HepG2 (cell line): Measurements from ENCODE around the gene STX8. TPM values are rescaled to one million over a fixed set of nuclear protein-coding genes. Genes with fewer than 3 reads are reported as not detected.

Experiments
- ATAC-seq: fragments of 200-7000 bp; cut with Tn5 transposase; 3 replicates; pipeline ENCODE4 v1.9.1; 2020; ENCODE audit warnings: mild to moderate bottlenecking, moderate library complexity
- BruUV-seq: library from RNA; stranded (reverse); fragments of 400-500 nt; replicated peaks from 2 replicates; lab custom pipeline; 2021; lab: Mats Ljungman, UMichigan
- CTCF ChIA-PET: fragments of 300-600 bp; formaldehyde crosslinking; extraction: SDS; loops from one replicate; lab custom pipeline; 2021; ENCODE audit warnings: low total read pairs, inconsistent platforms, low intra/inter-chr PET ratio; lab: Yijun Ruan, JAX
- POLR2A ChIA-PET: fragments of 350-600 bp; sonication (Branson Sonifier 250); formaldehyde crosslinking; loops from one replicate; lab custom pipeline; 2020; ENCODE audit warnings: antibody characterized with exemption, inconsistent platforms; lab: Yijun Ruan, JAX
- DNase-seq: peaks from one replicate; pipeline ENCODE4 v3.0.0-alpha.2; 2015; ENCODE audit warnings: low spot score
- FAIRE-seq: peaks from 3 replicates; lab custom pipeline; 2011; peaks lifted over from hg19 to GRCh38; lab: Jason Lieb, UNC
- H2AFZ ChIP-seq: one replicate; pipeline ENCODE4 v1.6.1; 2011; ENCODE audit warnings: low read length, inconsistent platforms
- H3K27ac ChIP-seq: fragments of 300-600 bp; 3 replicates; pipeline ENCODE4 v1.8.0; 2011; ENCODE audit warnings: mixed run types, mild to moderate bottlenecking, mixed read lengths, low read length, inconsistent platforms; ENCODE audit not compliant: insufficient read depth; ENCODE audit errors: extremely low read length
- H3K27me3 ChIP-seq, 2 experiments: fragments of 200-600 bp in 1 of 2; 2 replicates in 1 of 2; 3 replicates in 1 of 2; pipeline versions ENCODE4 v1.6.0 to v1.8.0; 2011; ENCODE audit warnings: low read length in 2 of 2, mild to moderate bottlenecking in 2 of 2, moderate library complexity in 2 of 2, inconsistent platforms in 1 of 2; ENCODE audit not compliant: insufficient read depth in 2 of 2, control insufficient read depth in 1 of 2
- H3K36me3 ChIP-seq, 2 experiments: fragments of 200-600 bp in 1 of 2; replicated peaks in 1 of 2; 2 replicates in 1 of 2; 3 replicates in 1 of 2; pipeline versions ENCODE4 v1.5.1 to v1.8.0; 2011; ENCODE audit warnings: low read length in 2 of 2, inconsistent platforms in 1 of 2; ENCODE audit not compliant: insufficient read depth in 2 of 2, control insufficient read depth in 1 of 2
- H3K4me1 ChIP-seq: 2 replicates; pipeline ENCODE4 v1.5.1; 2012; ENCODE audit warnings: low read length, inconsistent platforms; ENCODE audit not compliant: insufficient read depth
- H3K4me2 ChIP-seq: 2 replicates; pipeline ENCODE4 v1.6.0; 2011; ENCODE audit warnings: low read depth, low read length, inconsistent platforms
- H3K4me3 ChIP-seq, 3 experiments: fragments of 200-600 bp in 1 of 3; sonication (generic), shearing (Covaris generic) in 1 of 3; replicated peaks in 1 of 3; 2 replicates each; pipeline ENCODE4 v1.5.1; 2011 to 2016; ENCODE audit warnings: low read length in 3 of 3, inconsistent platforms in 2 of 3, low read depth in 2 of 3, mild to moderate bottlenecking in 2 of 3, control low read depth in 1 of 3, mixed read lengths in 1 of 3; ENCODE audit not compliant: insufficient read depth in 1 of 3
- H3K79me2 ChIP-seq: one replicate; pipeline ENCODE4 v1.6.1; 2011; ENCODE audit warnings: low read length, inconsistent platforms; ENCODE audit not compliant: insufficient read depth
- H3K9ac ChIP-seq: 2 replicates; pipeline ENCODE4 v1.6.0; 2011; ENCODE audit warnings: mild to moderate bottlenecking, low read depth, low read length, inconsistent platforms; ENCODE audit not compliant: insufficient read depth
- H3K9me3 ChIP-seq: 2 replicates; pipeline ENCODE4 v1.5.1; 2012; ENCODE audit warnings: mild to moderate bottlenecking, low read length
- H4K20me1 ChIP-seq: 2 replicates; pipeline ENCODE4 v1.6.0; 2011; ENCODE audit warnings: inconsistent platforms, mild to moderate bottlenecking, low read length, moderate library complexity; ENCODE audit not compliant: insufficient read depth
- ATAD3A ChIP-seq: sonication (generic); formaldehyde crosslinking; IDR thresholded peaks from 2 replicates; pipeline ENCODE4 v1.4.0; 2020; ENCODE audit warnings: missing genetic modification reagents
- HNRNPLL ChIP-seq: fragments of 200-400 bp; formaldehyde crosslinking; IDR thresholded peaks from 2 replicates; pipeline ENCODE4 v1.6.1; 2017; ENCODE audit warnings: mild to moderate bottlenecking, low read depth, low read length; ENCODE audit not compliant: poor library complexity, severe bottlenecking
- MBD4 ChIP-seq: IDR thresholded peaks from 2 replicates; pipeline ENCODE4 v1.6.1; 2012; ENCODE audit warnings: low read length, inconsistent platforms, borderline replicate concordance
- MBNL3 ChIP-seq: fragments of 250-450 bp; sonication (Bioruptor Pico); conservative IDR thresholded peaks from 2 replicates; pipeline ENCODE4 v1.8.0; 2022; ENCODE audit warnings: mild to moderate bottlenecking, inconsistent platforms
- SALL1 ChIP-seq: sonication (generic); formaldehyde crosslinking; IDR thresholded peaks from 2 replicates; pipeline ENCODE4 v1.8.0; 2022; ENCODE audit warnings: mild to moderate bottlenecking, missing genetic modification reagents
- SMAD1 ChIP-seq: sonication (generic); formaldehyde crosslinking; IDR thresholded peaks from 2 replicates; pipeline ENCODE4 v1.4.0; 2020; ENCODE audit warnings: missing genetic modification reagents, low read depth, mild to moderate bottlenecking, borderline replicate concordance
- SOX13 ChIP-seq, 3 experiments: fragments of 450-650 bp in 1 of 3; sonication (generic) in 1 of 3; formaldehyde crosslinking in 1 of 3; IDR thresholded peaks in 2 of 3; conservative IDR thresholded peaks in 1 of 3; 2 replicates each; pipeline versions ENCODE4 v1.5.0 to v1.6.1; 2016 to 2020; ENCODE audit warnings: antibody characterized with exemption in 1 of 3, mild to moderate bottlenecking in 1 of 3, missing compliant biosample characterization in 1 of 3, missing genetic modification reagents in 1 of 3, moderate library complexity in 1 of 3
- SP4 ChIP-seq: sonication (generic); formaldehyde crosslinking; IDR thresholded peaks from 2 replicates; pipeline ENCODE4 v1.8.1; 2023; ENCODE audit warnings: mild to moderate bottlenecking, missing genetic modification reagents
- ZNF441 ChIP-seq: sonication (generic); formaldehyde crosslinking; IDR thresholded peaks from 2 replicates; pipeline ENCODE4 v1.7.0; 2021; ENCODE audit warnings: missing genetic modification reagents, borderline replicate concordance
- ZSCAN31 ChIP-seq: sonication (generic); formaldehyde crosslinking; IDR thresholded peaks from 2 replicates; pipeline ENCODE4 v1.5.0; 2020; ENCODE audit warnings: low read depth, mild to moderate bottlenecking, missing genetic modification reagents
- WGBS: methylation state at CpG from one replicate; pipeline ENCODE4 v1.1.6; 2017; ENCODE audit warnings: low lambda C conversion rate; 5-methylcytosine and 5-hydroxymethylcytosine counted together
- in situ Hi-C: cut with HindIII; loops from 2 replicates; pipeline ENCODE4 v1.10.0; 2017; ENCODE audit warnings: low pct_unique_long_range_greater_than_20kb; ENCODE audit not compliant: extremely low pct_ligation_motif_present
- intact Hi-C: fragments of 100-400 bp; cut with micrococcal nuclease; formaldehyde crosslinking; loops from one replicate; pipeline ENCODE4 v1.10.0; 2022; ENCODE audit not compliant: unreplicated experiment
- polyA plus RNA-seq, 8 experiments: library from polyadenylated mRNA; depleted of rRNA in 3 of 8; stranded (reverse) in 7 of 8; unstranded in 1 of 8; fragments of >200 nt; fragmentation: Illumina TruSeq in 4 of 8; extraction: Trizol in 4 of 8; gene quantifications; 2 replicates each; pipeline versions ENCODE4 v1.2.1 to v1.2.3, GENCODE V29; 2011 to 2016; ENCODE audit warnings: low read depth in 4 of 8, missing spikeins in 1 of 8, mixed read lengths in 1 of 8; ENCODE audit not compliant: insufficient read depth in 1 of 8
- total RNA-seq, 5 experiments: library from RNA; depleted of rRNA; stranded (reverse); fragments of >200 nt; fragmentation: Illumina TruSeq; extraction: Trizol; gene quantifications; 2 replicates each; pipeline ENCODE4 v1.2.3, GENCODE V29; 2016; ENCODE audit warnings: low read depth in 1 of 5
- TF ChIP-seq, protein P1 (sequence below): sonication (generic); formaldehyde crosslinking; IDR thresholded peaks from 2 replicates; pipeline ENCODE4 v1.5.1; 2020; ENCODE audit warnings: mild to moderate bottlenecking, missing genetic modification reagents, moderate library complexity
- TF ChIP-seq, protein P2 (sequence below): sonication (generic); formaldehyde crosslinking; IDR thresholded peaks from 2 replicates; pipeline ENCODE4 v1.5.0; 2020; ENCODE audit warnings: missing genetic modification reagents
- TF ChIP-seq, protein P3 (sequence below): sonication (generic); formaldehyde crosslinking; IDR thresholded peaks from 2 replicates; pipeline ENCODE4 v1.4.0; 2020; ENCODE audit warnings: missing genetic modification reagents, borderline replicate concordance
- TF ChIP-seq, protein P4 (sequence below): sonication (generic); formaldehyde crosslinking; IDR thresholded peaks from 2 replicates; pipeline ENCODE4 v1.4.0; 2020; ENCODE audit warnings: missing genetic modification reagents, borderline replicate concordance

Gene STX8
- total and polyA plus RNA-seq, 2 of the 13 experiments (the other 11 are each of a cell fraction or from before 2014, with no cell fraction given) = 36.4 to 53.6 TPM

DNA sequence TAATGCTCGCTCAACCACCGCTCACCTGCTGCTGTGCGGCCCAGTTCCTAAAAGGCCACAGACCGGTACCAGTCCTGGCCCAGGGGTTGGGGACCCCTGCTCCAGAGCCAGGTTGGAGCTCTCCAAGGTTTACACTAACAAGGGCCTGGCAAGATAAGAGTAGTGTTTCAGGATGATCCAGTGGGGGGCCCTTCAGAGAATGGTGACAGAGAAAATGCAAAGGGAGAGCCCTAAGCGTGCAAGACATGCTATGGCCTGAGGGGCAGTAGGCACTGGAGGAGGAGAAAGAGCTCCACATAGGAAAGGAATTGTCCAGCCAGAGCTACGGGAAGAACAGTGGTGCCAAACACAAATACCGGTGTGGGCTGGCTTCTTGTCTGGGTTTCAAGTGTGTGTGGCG lies 233.4 kb downstream of the STX8 start:
- no TSS peak for BruUV-seq
- 95% methylated on average over 4 of the region's 8 CpGs for WGBS
- Histone ChIP-seq H3K9me3 (no peaks in the 10 kb centered on the region), H3K79me2 (no peaks in the 10 kb centered on the region), H3K4me3 (no peak overlapping the region), H2AFZ (no peak overlapping the region), H3K27me3 (no peaks in the 10 kb centered on the region), H4K20me1 (no peaks in the 10 kb centered on the region), H3K9ac (no peak overlapping the region), H3K36me3 (no peaks in the 10 kb centered on the region), H3K27ac (no peak overlapping the region), H3K4me1 (peaks cover 11% of the 10 kb centered on the region), H3K4me2 (no peak overlapping the region)
- DNase-seq (no peak), ATAC-seq (no peak), FAIRE-seq (no peak)
- POLR2A ChIA-PET = no interaction called here
- intact Hi-C loops = no loop called here
- in situ Hi-C loops = no loop called here
- CTCF ChIA-PET = no interaction called here
- TF ChIP-seq ZNF441 (CRISPR knock-in tag) (no peak), HNRNPLL (no peak), ZSCAN31 (no peak), SMAD1 (no peak), SOX13 (IDR thresholded peaks at IDR 0.05) (no peak), SOX13 (CRISPR knock-in tag; conservative IDR thresholded peaks at IDR 0.05 in 1 of 2, IDR thresholded peaks at IDR 0.05 in 1 of 2) (no peak), SP4 (no peak), MBNL3 (no peak), SALL1 (CRISPR knock-in tag) (no peak), MBD4 (no peak), ATAD3A (CRISPR knock-in tag) (no peak)
- TF ChIP-seq, protein P1, sequence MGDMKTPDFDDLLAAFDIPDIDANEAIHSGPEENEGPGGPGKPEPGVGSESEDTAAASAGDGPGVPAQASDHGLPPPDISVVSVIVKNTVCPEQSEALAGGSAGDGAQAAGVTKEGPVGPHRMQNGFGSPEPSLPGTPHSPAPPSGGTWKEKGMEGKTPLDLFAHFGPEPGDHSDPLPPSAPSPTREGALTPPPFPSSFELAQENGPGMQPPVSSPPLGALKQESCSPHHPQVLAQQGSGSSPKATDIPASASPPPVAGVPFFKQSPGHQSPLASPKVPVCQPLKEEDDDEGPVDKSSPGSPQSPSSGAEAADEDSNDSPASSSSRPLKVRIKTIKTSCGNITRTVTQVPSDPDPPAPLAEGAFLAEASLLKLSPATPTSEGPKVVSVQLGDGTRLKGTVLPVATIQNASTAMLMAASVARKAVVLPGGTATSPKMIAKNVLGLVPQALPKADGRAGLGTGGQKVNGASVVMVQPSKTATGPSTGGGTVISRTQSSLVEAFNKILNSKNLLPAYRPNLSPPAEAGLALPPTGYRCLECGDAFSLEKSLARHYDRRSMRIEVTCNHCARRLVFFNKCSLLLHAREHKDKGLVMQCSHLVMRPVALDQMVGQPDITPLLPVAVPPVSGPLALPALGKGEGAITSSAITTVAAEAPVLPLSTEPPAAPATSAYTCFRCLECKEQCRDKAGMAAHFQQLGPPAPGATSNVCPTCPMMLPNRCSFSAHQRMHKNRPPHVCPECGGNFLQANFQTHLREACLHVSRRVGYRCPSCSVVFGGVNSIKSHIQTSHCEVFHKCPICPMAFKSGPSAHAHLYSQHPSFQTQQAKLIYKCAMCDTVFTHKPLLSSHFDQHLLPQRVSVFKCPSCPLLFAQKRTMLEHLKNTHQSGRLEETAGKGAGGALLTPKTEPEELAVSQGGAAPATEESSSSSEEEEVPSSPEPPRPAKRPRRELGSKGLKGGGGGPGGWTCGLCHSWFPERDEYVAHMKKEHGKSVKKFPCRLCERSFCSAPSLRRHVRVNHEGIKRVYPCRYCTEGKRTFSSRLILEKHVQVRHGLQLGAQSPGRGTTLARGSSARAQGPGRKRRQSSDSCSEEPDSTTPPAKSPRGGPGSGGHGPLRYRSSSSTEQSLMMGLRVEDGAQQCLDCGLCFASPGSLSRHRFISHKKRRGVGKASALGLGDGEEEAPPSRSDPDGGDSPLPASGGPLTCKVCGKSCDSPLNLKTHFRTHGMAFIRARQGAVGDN (CRISPR knock-in tag) = no peak
- TF ChIP-seq, protein P2, sequence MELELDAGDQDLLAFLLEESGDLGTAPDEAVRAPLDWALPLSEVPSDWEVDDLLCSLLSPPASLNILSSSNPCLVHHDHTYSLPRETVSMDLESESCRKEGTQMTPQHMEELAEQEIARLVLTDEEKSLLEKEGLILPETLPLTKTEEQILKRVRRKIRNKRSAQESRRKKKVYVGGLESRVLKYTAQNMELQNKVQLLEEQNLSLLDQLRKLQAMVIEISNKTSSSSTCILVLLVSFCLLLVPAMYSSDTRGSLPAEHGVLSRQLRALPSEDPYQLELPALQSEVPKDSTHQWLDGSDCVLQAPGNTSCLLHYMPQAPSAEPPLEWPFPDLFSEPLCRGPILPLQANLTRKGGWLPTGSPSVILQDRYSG (CRISPR knock-in tag) = no peak
- TF ChIP-seq, protein P3, sequence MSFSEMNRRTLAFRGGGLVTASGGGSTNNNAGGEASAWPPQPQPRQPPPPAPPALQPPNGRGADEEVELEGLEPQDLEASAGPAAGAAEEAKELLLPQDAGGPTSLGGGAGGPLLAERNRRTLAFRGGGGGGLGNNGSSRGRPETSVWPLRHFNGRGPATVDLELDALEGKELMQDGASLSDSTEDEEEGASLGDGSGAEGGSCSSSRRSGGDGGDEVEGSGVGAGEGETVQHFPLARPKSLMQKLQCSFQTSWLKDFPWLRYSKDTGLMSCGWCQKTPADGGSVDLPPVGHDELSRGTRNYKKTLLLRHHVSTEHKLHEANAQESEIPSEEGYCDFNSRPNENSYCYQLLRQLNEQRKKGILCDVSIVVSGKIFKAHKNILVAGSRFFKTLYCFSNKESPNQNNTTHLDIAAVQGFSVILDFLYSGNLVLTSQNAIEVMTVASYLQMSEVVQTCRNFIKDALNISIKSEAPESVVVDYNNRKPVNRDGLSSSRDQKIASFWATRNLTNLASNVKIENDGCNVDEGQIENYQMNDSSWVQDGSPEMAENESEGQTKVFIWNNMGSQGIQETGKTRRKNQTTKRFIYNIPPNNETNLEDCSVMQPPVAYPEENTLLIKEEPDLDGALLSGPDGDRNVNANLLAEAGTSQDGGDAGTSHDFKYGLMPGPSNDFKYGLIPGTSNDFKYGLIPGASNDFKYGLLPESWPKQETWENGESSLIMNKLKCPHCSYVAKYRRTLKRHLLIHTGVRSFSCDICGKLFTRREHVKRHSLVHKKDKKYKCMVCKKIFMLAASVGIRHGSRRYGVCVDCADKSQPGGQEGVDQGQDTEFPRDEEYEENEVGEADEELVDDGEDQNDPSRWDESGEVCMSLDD (CRISPR knock-in tag) = no peak
- TF ChIP-seq, protein P4, sequence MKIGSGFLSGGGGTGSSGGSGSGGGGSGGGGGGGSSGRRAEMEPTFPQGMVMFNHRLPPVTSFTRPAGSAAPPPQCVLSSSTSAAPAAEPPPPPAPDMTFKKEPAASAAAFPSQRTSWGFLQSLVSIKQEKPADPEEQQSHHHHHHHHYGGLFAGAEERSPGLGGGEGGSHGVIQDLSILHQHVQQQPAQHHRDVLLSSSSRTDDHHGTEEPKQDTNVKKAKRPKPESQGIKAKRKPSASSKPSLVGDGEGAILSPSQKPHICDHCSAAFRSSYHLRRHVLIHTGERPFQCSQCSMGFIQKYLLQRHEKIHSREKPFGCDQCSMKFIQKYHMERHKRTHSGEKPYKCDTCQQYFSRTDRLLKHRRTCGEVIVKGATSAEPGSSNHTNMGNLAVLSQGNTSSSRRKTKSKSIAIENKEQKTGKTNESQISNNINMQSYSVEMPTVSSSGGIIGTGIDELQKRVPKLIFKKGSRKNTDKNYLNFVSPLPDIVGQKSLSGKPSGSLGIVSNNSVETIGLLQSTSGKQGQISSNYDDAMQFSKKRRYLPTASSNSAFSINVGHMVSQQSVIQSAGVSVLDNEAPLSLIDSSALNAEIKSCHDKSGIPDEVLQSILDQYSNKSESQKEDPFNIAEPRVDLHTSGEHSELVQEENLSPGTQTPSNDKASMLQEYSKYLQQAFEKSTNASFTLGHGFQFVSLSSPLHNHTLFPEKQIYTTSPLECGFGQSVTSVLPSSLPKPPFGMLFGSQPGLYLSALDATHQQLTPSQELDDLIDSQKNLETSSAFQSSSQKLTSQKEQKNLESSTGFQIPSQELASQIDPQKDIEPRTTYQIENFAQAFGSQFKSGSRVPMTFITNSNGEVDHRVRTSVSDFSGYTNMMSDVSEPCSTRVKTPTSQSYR = no peak
